ENCODE results near the gene EML1. TPM values are rescaled to one million over a fixed set of nuclear protein-coding genes. Genes with fewer than 3 reads are reported as not detected.

Gene EML1
- total RNA-seq, 2 donors from 2014 or later, result 55.1 to 66.5 TPM

DNA sequence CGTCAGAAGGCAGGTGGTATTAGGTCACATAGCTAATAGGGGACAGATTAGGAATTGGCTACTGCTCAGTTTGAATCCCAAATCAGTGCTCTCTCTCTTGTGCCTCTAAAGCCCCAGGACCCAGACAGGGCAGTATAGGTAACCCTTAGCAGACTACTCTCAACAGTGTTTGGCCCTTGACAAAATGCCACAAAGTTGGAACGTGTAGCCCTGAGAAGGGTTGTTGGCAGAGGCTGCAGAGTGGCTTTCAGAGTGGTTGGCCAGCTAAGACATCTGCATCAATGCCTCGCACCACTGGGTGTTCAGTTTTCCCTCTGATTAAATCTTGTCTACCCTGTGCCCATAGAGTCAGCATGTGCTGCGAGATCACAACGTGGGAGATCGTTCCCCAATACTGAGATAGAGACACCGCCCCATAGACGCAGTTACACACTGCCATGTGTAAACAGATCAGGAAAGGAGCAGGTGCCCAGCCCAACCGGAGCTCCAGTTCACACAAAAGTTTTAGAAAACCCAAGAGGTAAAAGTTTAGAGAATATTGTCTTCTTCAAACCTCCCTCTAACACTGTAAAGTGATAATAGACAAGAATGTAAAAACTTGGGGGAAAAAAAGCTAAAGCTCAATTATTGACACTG is 48.3 kb downstream of the EML1 start:
- Histone ChIP-seq H3K4me1 (ENCODE audit: control insufficient read depth in 1 of 2, low read depth in 2 of 2) (no peaks in the 10 kb centered on the region), H3K27me3 (replicated peaks; ENCODE audit: insufficient read depth) (no peaks in the 10 kb centered on the region), H3K9me3 (peaks cover 3% of the 10 kb centered on the region), H3K36me3 (no peaks in the 10 kb centered on the region), H3K4me3 (no peak overlapping the region), H3K27ac (no peak overlapping the region)
- DNase-seq (ENCODE audit: low spot score) (no peak), ATAC-seq (ENCODE audit: insufficient number of reproducible peaks, low FRiP score, low read depth) (no peak)
- TF ChIP-seq, protein P1, sequence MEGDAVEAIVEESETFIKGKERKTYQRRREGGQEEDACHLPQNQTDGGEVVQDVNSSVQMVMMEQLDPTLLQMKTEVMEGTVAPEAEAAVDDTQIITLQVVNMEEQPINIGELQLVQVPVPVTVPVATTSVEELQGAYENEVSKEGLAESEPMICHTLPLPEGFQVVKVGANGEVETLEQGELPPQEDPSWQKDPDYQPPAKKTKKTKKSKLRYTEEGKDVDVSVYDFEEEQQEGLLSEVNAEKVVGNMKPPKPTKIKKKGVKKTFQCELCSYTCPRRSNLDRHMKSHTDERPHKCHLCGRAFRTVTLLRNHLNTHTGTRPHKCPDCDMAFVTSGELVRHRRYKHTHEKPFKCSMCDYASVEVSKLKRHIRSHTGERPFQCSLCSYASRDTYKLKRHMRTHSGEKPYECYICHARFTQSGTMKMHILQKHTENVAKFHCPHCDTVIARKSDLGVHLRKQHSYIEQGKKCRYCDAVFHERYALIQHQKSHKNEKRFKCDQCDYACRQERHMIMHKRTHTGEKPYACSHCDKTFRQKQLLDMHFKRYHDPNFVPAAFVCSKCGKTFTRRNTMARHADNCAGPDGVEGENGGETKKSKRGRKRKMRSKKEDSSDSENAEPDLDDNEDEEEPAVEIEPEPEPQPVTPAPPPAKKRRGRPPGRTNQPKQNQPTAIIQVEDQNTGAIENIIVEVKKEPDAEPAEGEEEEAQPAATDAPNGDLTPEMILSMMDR (IDR thresholded peaks at IDR 0.05), result no peak

DNA sequence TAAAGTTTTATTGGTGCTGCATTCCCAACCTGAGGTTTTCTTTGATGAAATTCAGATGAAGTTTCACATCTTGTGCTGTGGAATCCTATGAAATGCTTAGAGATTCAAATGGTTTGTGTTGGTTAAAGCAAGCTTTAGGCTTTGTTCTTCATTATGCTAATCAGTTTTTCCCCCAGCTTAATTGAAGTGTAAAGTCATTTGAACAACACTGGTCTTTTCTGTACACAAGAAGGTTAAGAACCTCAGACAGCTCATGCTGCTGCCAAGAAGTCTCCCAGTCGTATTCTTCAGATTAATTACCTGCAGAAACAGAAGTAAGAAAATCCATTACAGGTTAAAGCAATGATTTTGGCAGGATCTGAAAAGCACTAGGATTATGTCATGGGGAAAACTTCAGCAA is 48.9 kb downstream of the EML1 start:
- H3K27ac ChIP-seq, result no peak overlapping the region
- H3K4me1 ChIP-seq (ENCODE audit: control insufficient read depth in 1 of 2, low read depth in 2 of 2), result no peaks in the 10 kb centered on the region
- DNase-seq (ENCODE audit: low spot score), result no peak
- H3K27me3 ChIP-seq (replicated peaks; ENCODE audit: insufficient read depth), result no peaks in the 10 kb centered on the region
- H3K9me3 ChIP-seq, result peaks cover 8% of the 10 kb centered on the region
- TF ChIP-seq, protein P1 (IDR thresholded peaks at IDR 0.05), result no peak
- H3K4me3 ChIP-seq, result no peak overlapping the region
- H3K36me3 ChIP-seq, result no peaks in the 10 kb centered on the region
- ATAC-seq (ENCODE audit: insufficient number of reproducible peaks, low FRiP score, low read depth), result no peak

DNA sequence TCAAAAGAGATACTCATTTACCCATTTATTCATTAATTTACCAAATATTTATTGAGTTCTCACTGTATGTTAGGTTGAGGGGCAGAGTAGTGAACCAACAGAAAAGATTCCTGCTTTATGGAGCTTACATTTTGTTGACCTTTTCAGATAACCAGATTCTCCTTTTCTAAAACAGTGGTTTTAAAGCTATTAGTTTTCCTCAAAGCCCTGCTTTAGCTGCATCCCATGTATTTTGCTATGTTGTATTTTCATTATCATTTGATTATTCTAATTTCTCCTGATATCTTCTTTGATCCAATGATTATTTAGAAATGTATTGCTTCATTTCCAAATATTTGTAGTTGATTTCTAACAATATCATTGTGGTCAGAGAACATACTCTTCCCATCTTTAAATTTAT is 53.6 kb downstream of the EML1 start:
- no peak for ATAC-seq (ENCODE audit: insufficient number of reproducible peaks, low FRiP score, low read depth)
- TF ChIP-seq, protein P1 (IDR thresholded peaks at IDR 0.05), result no peak

DNA sequence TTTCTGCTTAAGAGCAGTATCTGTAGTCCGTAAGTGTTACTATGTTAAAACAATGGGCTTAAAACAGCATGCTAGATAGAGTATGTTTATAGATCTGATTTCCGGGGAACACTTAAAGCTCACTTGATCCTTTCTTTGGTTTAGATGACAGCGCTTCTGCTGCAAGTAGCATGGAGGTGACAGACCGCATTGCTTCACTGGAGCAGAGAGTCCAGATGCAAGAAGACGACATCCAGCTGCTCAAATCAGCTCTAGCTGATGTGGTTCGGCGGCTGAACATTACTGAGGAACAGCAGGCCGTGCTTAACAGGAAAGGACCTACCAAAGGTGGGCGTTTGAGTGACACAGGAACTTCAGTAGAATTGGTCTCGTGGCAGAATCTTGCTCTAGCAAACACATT is 57.5 kb downstream of the EML1 start:
- H3K27me3 ChIP-seq (replicated peaks; ENCODE audit: insufficient read depth), result no peaks in the 10 kb centered on the region
- H3K4me3 ChIP-seq, result no peak overlapping the region
- peaks cover 14% of the 10 kb centered on the region for H3K9me3 ChIP-seq
- H3K4me1 ChIP-seq (ENCODE audit: control insufficient read depth in 1 of 2, low read depth in 2 of 2), result peaks cover 0 to 15% of the 10 kb centered on the region in 2 donors
- TF ChIP-seq, protein P1 (IDR thresholded peaks at IDR 0.05), result no peak
- no peaks in the 10 kb centered on the region for H3K36me3 ChIP-seq
- ATAC-seq (ENCODE audit: insufficient number of reproducible peaks, low FRiP score, low read depth) (no peak), DNase-seq (ENCODE audit: low spot score) (no peak)
- H3K27ac ChIP-seq, result no peak overlapping the region

More for the DNA sequence above, 53.6 kb downstream of the EML1 start:
- Histone ChIP-seq H3K27ac (no peak overlapping the region), H3K4me1 (ENCODE audit: control insufficient read depth in 1 of 2, low read depth in 2 of 2) (no peaks in the 10 kb centered on the region), H3K27me3 (replicated peaks; ENCODE audit: insufficient read depth) (no peaks in the 10 kb centered on the region), H3K4me3 (no peak overlapping the region), H3K9me3 (peaks cover 14% of the 10 kb centered on the region), H3K36me3 (no peaks in the 10 kb centered on the region)
- no peak for DNase-seq (ENCODE audit: low spot score)

DNA sequence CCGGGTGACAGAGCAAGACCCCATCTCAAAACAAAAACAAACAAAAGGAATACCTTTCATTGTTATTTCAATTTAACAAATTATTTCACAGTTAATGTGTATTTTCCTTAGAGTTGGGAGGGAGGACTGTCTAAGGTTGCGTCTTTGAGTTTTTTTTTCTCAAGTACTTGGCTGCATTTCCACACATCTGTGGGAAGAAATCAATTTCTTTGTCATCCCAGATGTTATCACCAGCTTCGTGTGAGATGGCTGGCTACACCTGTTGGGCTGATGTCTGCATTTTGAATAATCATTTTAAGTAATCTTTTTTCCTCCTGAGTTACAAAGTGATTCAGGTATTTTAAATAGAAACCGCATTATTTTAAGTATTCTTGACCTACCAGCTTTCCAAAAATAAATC is 59.4 kb downstream of the EML1 start:
- ATAC-seq (ENCODE audit: insufficient number of reproducible peaks, low FRiP score, low read depth) (no peak), DNase-seq (ENCODE audit: low spot score) (no peak)
- TF ChIP-seq, protein P1 (IDR thresholded peaks at IDR 0.05), result no peak
- Histone ChIP-seq H3K9me3 (peaks cover 2% of the 10 kb centered on the region), H3K27ac (no peak overlapping the region), H3K4me1 (ENCODE audit: control insufficient read depth in 1 of 2, low read depth in 2 of 2) (peaks cover 0 to 15% of the 10 kb centered on the region in 2 donors), H3K36me3 (no peaks in the 10 kb centered on the region), H3K4me3 (no peak overlapping the region), H3K27me3 (replicated peaks; ENCODE audit: insufficient read depth) (no peaks in the 10 kb centered on the region)

Data from thoracic aorta (tissue), 2 donors.